Measurements from ENCODE around the gene FREY1. TPM values are rescaled to one million over a fixed set of nuclear protein-coding genes. Genes with fewer than 3 reads are reported as not detected.
A peak's percentile ranks its signal among the peaks of the same experiment; 100 is the strongest.

The FREY1 gene
- total and polyA plus RNA-seq, 9 of the 15 experiments (the other 6 are each of a cell fraction or from before 2014, with no cell fraction given), result 0.25 to 1.5 (median 1.1) TPM; not detected in 5

- peak; percentile 97 for TF ChIP-seq ZBTB40 (IDR thresholded peaks at IDR 0.05)
- no peak for TF ChIP-seq ZBTB40 (CRISPR knock-in tag; IDR thresholded peaks at IDR 0.05)
- peak; percentile 99 for TF ChIP-seq CEBPB (tag; IDR thresholded peaks at IDR 0.05)
- no peak for TF ChIP-seq PRMT5 (CRISPR knock-in tag; IDR thresholded peaks at IDR 0.05)
- TF ChIP-seq SMARCA4 (IDR thresholded peaks at IDR 0.05), result no peak
- no peak for TF ChIP-seq ZNF696 (CRISPR knock-in tag; conservative IDR thresholded peaks at IDR 0.05)
- no peak for TF ChIP-seq ZC3H4 (CRISPR knock-in tag; IDR thresholded peaks at IDR 0.05; ENCODE audit: borderline replicate concordance)
- TF ChIP-seq SRSF7 (optimal IDR thresholded peaks at IDR 0.05; ENCODE audit: low read depth, low read length), result no peak
- TF ChIP-seq UBTF (IDR thresholded peaks at IDR 0.05; ENCODE audit: borderline replicate concordance in 1 of 2, low read depth in 2 of 2, low read length in 2 of 2), result no peak
- TF ChIP-seq KDM2B (CRISPR knock-in tag; IDR thresholded peaks at IDR 0.05), result no peak
- no peak for TF ChIP-seq TRIM25 (IDR thresholded peaks at IDR 0.05; ENCODE audit: borderline replicate concordance)
- TF ChIP-seq ZNF140 (CRISPR knock-in tag; IDR thresholded peaks at IDR 0.05), result no peak
- TF ChIP-seq MXI1 (IDR thresholded peaks at IDR 0.05; ENCODE audit: low read depth, low read length), result no peak; the same call in 1 of the 2 replicates
Observed at GRCh38 chr11:45917623-45918330, 10.7 kb upstream of the FREY1 start, which contains the start of gene PEX16 (continued).

Measured in K562 (cell line).